Measurements from ENCODE around the gene SCAMP1.

GRCh38 chr5:78492650-78493049, 132.2 kb downstream of the SCAMP1 start:
- TF ChIP-seq CTCF (conservative IDR thresholded peaks at IDR 0.05; ENCODE audit: low read depth, low read length) (no peak), EZH2 (IDR thresholded peaks at IDR 0.05; ENCODE audit: borderline replicate concordance, low read depth, low read length, poor library complexity, severe bottlenecking) (no peak)

All from A673 (cell line).